GM19455 (cell line): ENCODE data around the gene TRIM65.
"Not testable (repeated sequence)": the region's sequence is repeated elsewhere in the genome, so short reads cannot be mapped to it uniquely, and the experiment has no call there.

Source experiments
- ATAC-seq: cut with Tn5 transposase; IDR thresholded peaks from one replicate; pipeline ENCODE4 v1.9.1; 2021; ENCODE audit not compliant: unreplicated experiment

The TRIM65 gene

GRCh38 chr17:75854101-75854748, 42.5 kb downstream of the TRIM65 start:
- ATAC-seq, result no peak

- no peak for ATAC-seq
These were observed 43.3 kb downstream of the TRIM65 start for GRCh38 chr17:75853433-75853832.

- not testable (repeated sequence) for ATAC-seq
These were observed 45.1 kb downstream of the TRIM65 start for GRCh38 chr17:75851693-75851991.

- no peak for ATAC-seq
These were observed 45.6 kb downstream of the TRIM65 start for GRCh38 chr17:75850928-75851692.

GRCh38 chr17:75849724-75850123, 47.0 kb downstream of the TRIM65 start:
- no peak for ATAC-seq

GRCh38 chr17:75849279-75849646, 47.5 kb downstream of the TRIM65 start:
- no peak for ATAC-seq

GRCh38 chr17:75848523-75849278, 48.0 kb downstream of the TRIM65 start:
- ATAC-seq, result no peak

- no peak for ATAC-seq
These were observed 48.9 kb downstream of the TRIM65 start for GRCh38 chr17:75847614-75848522.

- no peak for ATAC-seq
These were observed 49.8 kb downstream of the TRIM65 start for GRCh38 chr17:75846692-75847613.

GRCh38 chr17:75845933-75846691, 50.6 kb downstream of the TRIM65 start:
- no peak for ATAC-seq

- peak; percentile 67 for ATAC-seq
These were observed 51.6 kb downstream of the TRIM65 start for GRCh38 chr17:75845058-75845711.

- ATAC-seq, result peak; percentile 18
These were observed 52.2 kb downstream of the TRIM65 start for GRCh38 chr17:75844530-75845057.

- ATAC-seq, result peak; percentile 14
These were observed 52.9 kb downstream of the TRIM65 start, which contains the start of gene UNC13D for GRCh38 chr17:75843577-75844529. TSS of gene UNC13D (minus strand) at chr17:75844404. CDS start at chr17:75844337, 67 bp downstream.

GRCh38 chr17:75842963-75843576, 53.7 kb downstream of the TRIM65 start:
- ATAC-seq, result no peak

GRCh38 chr17:75842411-75842810, 54.3 kb downstream of the TRIM65 start:
- ATAC-seq, result no peak

- no peak for ATAC-seq
These were observed 56.0 kb downstream of the TRIM65 start for GRCh38 chr17:75840799-75841164.
